ENCODE results near the gene NSRP1. TPM values are rescaled to one million over a fixed set of nuclear protein-coding genes. Genes with fewer than 3 reads are reported as not detected.
A peak's percentile ranks its signal among the peaks of the same experiment; 100 is the strongest.

NSRP1 gene
- total and polyA plus RNA-seq, 10 of the 15 experiments (the other 5 are each of a cell fraction or from before 2014, with no cell fraction given): 12.5 to 69.7 (median 37.8) TPM

GRCh38 chr17:30116661-30117551 is at the start of gene NSRP1 (continued):
- TF ChIP-seq IRF5 (IDR thresholded peaks at IDR 0.05; ENCODE audit: borderline replicate concordance): no peak
- TF ChIP-seq PBX3 (IDR thresholded peaks at IDR 0.05; ENCODE audit: insufficient replicate concordance, low read depth, low read length): peak; percentile 17
- TF ChIP-seq PML (IDR thresholded peaks at IDR 0.05; ENCODE audit: low read length): peak; percentile 95
- no peak for TF ChIP-seq PRDM15 (CRISPR knock-in tag; IDR thresholded peaks at IDR 0.05)
- 0 out of 2 replicates have a peak, but pooled peaks have one; percentile 69 for TF ChIP-seq SMARCA5 (IDR thresholded peaks at IDR 0.05)
- 0 out of 2 replicates have a peak, but pooled peaks have one; percentile 37 for TF ChIP-seq JUNB (IDR thresholded peaks at IDR 0.05)
- peak; percentile 100 for TF ChIP-seq POLR2A (IDR thresholded peaks at IDR 0.05; ENCODE audit: low read depth, low read length)
- TF ChIP-seq TARDBP (IDR thresholded peaks at IDR 0.05; ENCODE audit: borderline replicate concordance): 0 out of 2 replicates have a peak, but pooled peaks have one; percentile 19
- peak; percentile 96 for TF ChIP-seq CREM (IDR thresholded peaks at IDR 0.05; ENCODE audit: low read depth)
- 0 out of 2 replicates have a peak, but pooled peaks have one; percentile 54 for TF ChIP-seq RFX5 (IDR thresholded peaks at IDR 0.05; ENCODE audit: low read depth, low read length)
- TF ChIP-seq EGR1 (IDR thresholded peaks at IDR 0.05; ENCODE audit: borderline replicate concordance in 1 of 2, low read depth in 2 of 2, low read length in 2 of 2): peak in 1 of 2 experiments; percentile 84; a peak in 1 of 3 replicates
- TF ChIP-seq YY1 (IDR thresholded peaks at IDR 0.05; ENCODE audit: low read depth, low read length): peak; percentile 98
- TF ChIP-seq ATF3 (IDR thresholded peaks at IDR 0.05; ENCODE audit: borderline replicate concordance, extremely low read depth, low read depth, low read length): no peak
- peak; percentile 71; the same call in 1 of the 2 replicates for TF ChIP-seq ZNF687 (IDR thresholded peaks at IDR 0.05)
- TF ChIP-seq IKZF2 (IDR thresholded peaks at IDR 0.05): peak; percentile 71 to 74
- TF ChIP-seq MLLT1 (IDR thresholded peaks at IDR 0.05): peak; percentile 81
